Measurements from ENCODE around the gene PGAP2. TPM values are rescaled to one million over a fixed set of nuclear protein-coding genes. Genes with fewer than 3 reads are reported as not detected.

The PGAP2 gene
- total and polyA plus RNA-seq, 2 of the 4 experiments (the other 2 are of a cell fraction) = 10.6 to 31.3 TPM

DNA sequence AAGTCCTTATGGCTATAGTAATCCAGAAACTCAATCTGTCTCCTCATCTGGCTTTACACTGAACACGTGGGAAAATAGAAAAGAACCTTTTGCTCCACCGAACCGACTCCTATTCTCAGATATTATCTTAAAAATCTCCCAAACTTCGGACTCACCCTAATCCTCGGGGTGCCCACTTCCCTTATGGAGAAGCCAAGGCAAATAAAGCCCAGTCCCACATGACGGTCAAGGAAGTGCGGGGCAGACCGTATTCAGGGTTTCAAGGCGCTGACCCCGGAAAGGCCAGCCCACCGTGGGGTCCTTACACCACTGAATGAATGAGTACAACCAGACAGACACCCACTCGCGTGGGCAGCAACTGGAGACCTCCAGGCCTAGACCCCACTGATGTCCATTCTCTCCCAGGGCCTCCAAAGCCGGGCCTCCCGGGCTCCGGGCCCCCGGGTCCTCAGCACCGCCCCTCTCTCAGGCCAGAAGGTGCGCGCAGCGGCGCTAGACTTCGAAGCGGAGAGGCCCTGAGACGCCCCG lies 11.5 kb upstream of the PGAP2 start:
- WGBS, 2 experiments (ENCODE audit: extremely low coverage in 2 of 2, insufficient read length in 1 of 2) = 0% methylated on average over 3 of the region's 26 CpGs; no CpG with 5 or more reads in 1 of the 2 experiments
- CTCF ChIA-PET = interaction anchor here (0.7 kb wide), 1 partner anchor 12 kb away, joined by 4 read pairs; the partner anchor contains the start of gene PGAP2

More for the DNA sequence above, 11.5 kb upstream of the PGAP2 start:
- H3K27me3 ChIP-seq (ENCODE audit: control insufficient read depth, insufficient read depth, low read length) = no peaks in the 10 kb centered on the region
- H4K20me1 ChIP-seq (ENCODE audit: insufficient read depth, low read length) = peaks cover 45% of the 10 kb centered on the region
- POLR2A ChIA-PET (ENCODE audit: unreplicated experiment) = no interaction called here
- in situ Hi-C loops (cut with MboI; ENCODE audit: low sequenced_read_pairs) = no loop called here
- peak overlapping the region; percentile 88 for H2AK5ac ChIP-seq (ENCODE audit: low read depth, low read length)
- H3K36me3 ChIP-seq (ENCODE audit: control insufficient read depth, insufficient read depth, low read length) = peaks cover 15% of the 10 kb centered on the region
- H3K56ac ChIP-seq (ENCODE audit: extremely low read depth, insufficient read depth, low read length) = peak overlapping the region; percentile 43; the same call in 1 of the 2 replicates
- H4K8ac ChIP-seq (ENCODE audit: low read depth in 2 of 2, low read length in 2 of 2) = no peak overlapping the region
- peak overlapping the region; percentile 93 for H3K23ac ChIP-seq (ENCODE audit: low read depth, low read length)
- peak overlapping the region; percentile 90 for H2AFZ ChIP-seq (replicated peaks; ENCODE audit: low read length, poor library complexity)
- H3K9me1 ChIP-seq (ENCODE audit: insufficient read depth, low read length) = 0 out of 2 replicates have a peak, but pooled peaks cover 4% of the 10 kb centered on the region
- no peak for DNase-seq
- no peak overlapping the region for H2BK20ac ChIP-seq (ENCODE audit: low read depth, low read length)
- H3K79me1 ChIP-seq (ENCODE audit: low read depth in 1 of 2, low read length in 2 of 2) = peaks cover 4 to 20% of the 10 kb centered on the region in 2 experiments; a peak in 3 of 4 replicates
- ATAC-seq (ENCODE audit: low read depth) = peak; percentile 30
- no peaks in the 10 kb centered on the region; the same call in 1 of the 2 replicates for H3K4me1 ChIP-seq (ENCODE audit: control insufficient read depth, insufficient read depth, low read length)
- peak overlapping the region; percentile 79 for H3K27ac ChIP-seq (ENCODE audit: insufficient read depth, low read length)
- intact Hi-C loops (cut with micrococcal nuclease) = loop anchor here (5.0 kb wide), 1 partner anchor 45 kb away; the partner anchor contains the start of gene RHOG
- H2BK120ac ChIP-seq (ENCODE audit: low read depth, low read length) = no peak overlapping the region
- dilution Hi-C loops (cut with HindIII; ENCODE audit: low sequenced_read_pairs, unreplicated experiment) = no loop called here
- H3K14ac ChIP-seq (replicated peaks; ENCODE audit: low read depth, low read length) = peak overlapping the region; percentile 80
- H4K91ac ChIP-seq (ENCODE audit: insufficient read depth, low read depth, low read length) = no peak overlapping the region
- H4K5ac ChIP-seq (ENCODE audit: low read depth, low read length) = no peak overlapping the region
- no TSS peak for BruUV-seq (replicated peaks)
- H3K9me3 ChIP-seq (ENCODE audit: control insufficient read depth, insufficient read depth, low read length) = no peaks in the 10 kb centered on the region
- no peak overlapping the region for H3K18ac ChIP-seq (ENCODE audit: low read depth, low read length)
- H3K4ac ChIP-seq (ENCODE audit: low read depth, low read length) = peak overlapping the region; percentile 76
- peak overlapping the region; percentile 97 for H3K4me2 ChIP-seq (ENCODE audit: low read depth, low read length)
- H2BK15ac ChIP-seq (ENCODE audit: low read depth, low read length) = no peak overlapping the region
- 0 out of 2 replicates have a peak, but pooled peaks have one; percentile 22 for TF ChIP-seq CHD1 (IDR thresholded peaks at IDR 0.05; ENCODE audit: low read depth, low read length)
- TF ChIP-seq MXI1 (IDR thresholded peaks at IDR 0.05; ENCODE audit: borderline replicate concordance, low read depth, low read length) = no peak
- H2AK9ac ChIP-seq (replicated peaks; ENCODE audit: low read depth, low read length, poor library complexity) = peak overlapping the region; percentile 94
- H3K4me3 ChIP-seq (ENCODE audit: insufficient read depth, low read depth, low read length) = peak overlapping the region; percentile 74
- peak overlapping the region; percentile 76 for H2BK5ac ChIP-seq (ENCODE audit: low read depth, low read length, poor library complexity, severe bottlenecking)
- H3K9ac ChIP-seq (ENCODE audit: low read depth, low read length) = peak overlapping the region; percentile 84
